T-helper 2 cell (primary cell): ENCODE results near the gene GNL1.

Experiments used
- DNase-seq, 5 experiments: peaks; one replicate each; pipeline versions ENCODE4 v3.0.0 to v3.0.0-alpha.2; 2012 to 2022

Gene GNL1

GRCh38 chr6:30570263-30570662 lies 14.0 kb upstream of the GNL1 start:
- DNase-seq, result no peak

- DNase-seq, result peak in 2 of 5 experiments; percentile 20 to 33
These were observed 12.0 kb upstream of the GNL1 start for GRCh38 chr6:30568245-30568644.

- no peak for DNase-seq
These were observed 9.5 kb upstream of the GNL1 start for GRCh38 chr6:30565772-30566171.

- DNase-seq, result no peak
These were observed 7.8 kb upstream of the GNL1 start for GRCh38 chr6:30564114-30564513.

- no peak for DNase-seq
These were observed 6.5 kb upstream of the GNL1 start for GRCh38 chr6:30562470-30563425.

- no peak for DNase-seq
These were observed 4.6 kb upstream of the GNL1 start for GRCh38 chr6:30560930-30561329.

- DNase-seq, result peak in 3 of 5 experiments; percentile 32 to 76 (median 53)
These were observed 1.3 kb upstream of the GNL1 start for GRCh38 chr6:30557683-30557981.

- DNase-seq, result peak; percentile 51 to 97 (median 78)
These were observed 805 bp upstream of the GNL1 start, which contains the start of gene PRR3 for GRCh38 chr6:30556906-30557682. Gene PRR3, plus strand, starts transcription at chr6:30557295. Its CDS starts 50 bp downstream, at chr6:30557345.

- no peak for DNase-seq
These were observed 548 bp downstream of the GNL1 start for GRCh38 chr6:30555816-30556065.

- DNase-seq, result peak in 1 of 5 experiments; percentile 28
These were observed 1.1 kb downstream of the GNL1 start for GRCh38 chr6:30554962-30555815.

- no peak for DNase-seq
These were observed 1.9 kb downstream of the GNL1 start for GRCh38 chr6:30554404-30554803.

- no peak for DNase-seq
These were observed 7.9 kb downstream of the GNL1 start for GRCh38 chr6:30548375-30548774.

- no peak for DNase-seq
These were observed 8.8 kb downstream of the GNL1 start for GRCh38 chr6:30547454-30547853.

- DNase-seq, result peak in 2 of 5 experiments; percentile 47 to 62
These were observed 11.5 kb downstream of the GNL1 start for GRCh38 chr6:30544666-30545272.

GRCh38 chr6:30543821-30544220 lies 12.5 kb downstream of the GNL1 start:
- peak in 1 of 5 experiments; percentile 61 for DNase-seq

- no peak for DNase-seq
These were observed 13.4 kb downstream of the GNL1 start for GRCh38 chr6:30542915-30543314.

- DNase-seq, result peak in 2 of 5 experiments; percentile 50 to 74
These were observed 13.9 kb downstream of the GNL1 start for GRCh38 chr6:30542404-30542725.

GRCh38 chr6:30541515-30542403 lies 14.5 kb downstream of the GNL1 start:
- peak; percentile 70 to 85 (median 72) for DNase-seq

GRCh38 chr6:30537931-30538330 lies 18.4 kb downstream of the GNL1 start:
- DNase-seq, result no peak

- peak in 1 of 5 experiments; percentile 70 for DNase-seq
These were observed 22.6 kb downstream of the GNL1 start for GRCh38 chr6:30533460-30534294.

GRCh38 chr6:30530014-30530413 lies 26.3 kb downstream of the GNL1 start:
- no peak for DNase-seq
